Fibroblast of mammary gland (primary cell): Measurements from ENCODE around the gene CDCA3.

ENCODE experiments used
- DNase-seq: peaks from one replicate; pipeline ENCODE4 v3.0.0-alpha.2; 2010; ENCODE audit warnings: low read depth
- H3K4me3 ChIP-seq: 2 replicates; pipeline ENCODE4 v1.5.1; 2011; ENCODE audit warnings: low read depth, mild to moderate bottlenecking, low read length, moderate library complexity; ENCODE audit not compliant: control insufficient read depth
- CTCF ChIP-seq: conservative IDR thresholded peaks from 2 replicates; pipeline ENCODE4 v1.5.1; 2011; ENCODE audit warnings: low read depth, low read length, inconsistent platforms; ENCODE audit not compliant: control insufficient read depth, insufficient read depth

CDCA3 gene

GRCh38 chr12:6849976-6850560, 1.0 kb downstream of the CDCA3 start:
- peak overlapping the region; percentile 93 for H3K4me3 ChIP-seq

GRCh38 chr12:6849427-6849826, 1.7 kb downstream of the CDCA3 start:
- DNase-seq, result no peak
- no peak for TF ChIP-seq CTCF
- H3K4me3 ChIP-seq, result no peak overlapping the region

More at GRCh38 chr12:6849976-6850560, 1.0 kb downstream of the CDCA3 start:
- TF ChIP-seq CTCF, result no peak
- no peak for DNase-seq

- TF ChIP-seq CTCF, result no peak
- no peak for DNase-seq
- H3K4me3 ChIP-seq, result no peak overlapping the region
Observed at GRCh38 chr12:6847676-6848075, 3.4 kb downstream of the CDCA3 start.

- DNase-seq, result no peak
- TF ChIP-seq CTCF, result no peak
- H3K4me3 ChIP-seq, result no peak overlapping the region
Observed at GRCh38 chr12:6846316-6846869, 4.7 kb downstream of the CDCA3 start.

GRCh38 chr12:6845395-6845794, 5.7 kb downstream of the CDCA3 start:
- no peak overlapping the region for H3K4me3 ChIP-seq
- TF ChIP-seq CTCF, result no peak
- DNase-seq, result no peak

- DNase-seq, result no peak
- TF ChIP-seq CTCF, result no peak
- no peak overlapping the region for H3K4me3 ChIP-seq
Observed at GRCh38 chr12:6843118-6843902, 7.8 kb downstream of the CDCA3 start.
